ENCODE results near the gene PTX3. TPM values are rescaled to one million over a fixed set of nuclear protein-coding genes. Genes with fewer than 3 reads are reported as not detected.

The PTX3 gene
- total RNA-seq, 3 donors from 2014 or later, result 0.38 to 3.7 (median 1.1) TPM

DNA sequence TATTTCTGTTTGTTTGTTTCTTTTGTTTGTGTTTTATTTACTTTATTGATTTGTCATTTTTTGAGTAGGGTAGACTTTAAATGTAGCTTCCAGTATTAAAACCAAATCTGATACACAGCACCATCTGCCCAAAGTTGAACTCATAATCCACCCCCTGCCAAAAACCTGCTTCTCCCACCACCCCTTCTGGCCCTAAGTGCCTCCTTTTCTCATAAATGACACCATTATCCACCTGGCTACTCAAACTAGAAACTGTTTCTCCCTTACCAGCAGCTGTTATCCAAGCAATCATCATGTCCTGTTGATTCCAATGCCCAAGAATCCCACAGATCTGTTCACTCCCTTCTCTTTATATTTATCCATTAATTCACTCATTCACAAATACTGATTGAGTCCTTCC is 21.8 kb upstream of the PTX3 start:
- Histone ChIP-seq H3K9me3 (no peaks in the 10 kb centered on the region), H3K4me3 (no peak overlapping the region), H3K4me1 (ENCODE audit: low read depth) (no peaks in the 10 kb centered on the region), H3K36me3 (ENCODE audit: low read depth) (no peaks in the 10 kb centered on the region)
- DNase-seq (no peak), ATAC-seq (no peak)
- TF ChIP-seq CTCF (IDR thresholded peaks at IDR 0.05), result no peak
- intact Hi-C loops (cut with DNase I, micrococcal nuclease), result no loop called here

GRCh38 chr3:157416347-157417087 is 20.1 kb upstream of the PTX3 start:
- intact Hi-C loops (cut with DNase I, micrococcal nuclease), result no loop called here
- no peaks in the 10 kb centered on the region for H3K4me1 ChIP-seq (ENCODE audit: low read depth)
- no peak for TF ChIP-seq CTCF (IDR thresholded peaks at IDR 0.05)
- no peak for ATAC-seq
- no peak for DNase-seq
- no peaks in the 10 kb centered on the region for H3K36me3 ChIP-seq (ENCODE audit: low read depth)
- H3K9me3 ChIP-seq, result no peaks in the 10 kb centered on the region
- H3K4me3 ChIP-seq, result no peak overlapping the region

GRCh38 chr3:157417247-157417646 is 19.4 kb upstream of the PTX3 start:
- TF ChIP-seq CTCF (IDR thresholded peaks at IDR 0.05), result no peak
- no peaks in the 10 kb centered on the region for H3K9me3 ChIP-seq
- intact Hi-C loops (cut with DNase I, micrococcal nuclease), result no loop called here
- no peaks in the 10 kb centered on the region for H3K4me1 ChIP-seq (ENCODE audit: low read depth)
- H3K36me3 ChIP-seq (ENCODE audit: low read depth), result no peaks in the 10 kb centered on the region
- DNase-seq, result no peak
- peak; percentile 69 for ATAC-seq
- no peak overlapping the region for H3K4me3 ChIP-seq

- Histone ChIP-seq H3K4me1 (ENCODE audit: low read depth) (no peaks in the 10 kb centered on the region), H3K9me3 (no peaks in the 10 kb centered on the region), H3K4me3 (no peak overlapping the region), H3K36me3 (ENCODE audit: low read depth) (no peaks in the 10 kb centered on the region)
- ATAC-seq, result no peak
- TF ChIP-seq CTCF (IDR thresholded peaks at IDR 0.05), result no peak
- no peak for DNase-seq
- intact Hi-C loops (cut with DNase I, micrococcal nuclease), result no loop called here
Observed at GRCh38 chr3:157418104-157418503, 18.5 kb upstream of the PTX3 start.

DNA sequence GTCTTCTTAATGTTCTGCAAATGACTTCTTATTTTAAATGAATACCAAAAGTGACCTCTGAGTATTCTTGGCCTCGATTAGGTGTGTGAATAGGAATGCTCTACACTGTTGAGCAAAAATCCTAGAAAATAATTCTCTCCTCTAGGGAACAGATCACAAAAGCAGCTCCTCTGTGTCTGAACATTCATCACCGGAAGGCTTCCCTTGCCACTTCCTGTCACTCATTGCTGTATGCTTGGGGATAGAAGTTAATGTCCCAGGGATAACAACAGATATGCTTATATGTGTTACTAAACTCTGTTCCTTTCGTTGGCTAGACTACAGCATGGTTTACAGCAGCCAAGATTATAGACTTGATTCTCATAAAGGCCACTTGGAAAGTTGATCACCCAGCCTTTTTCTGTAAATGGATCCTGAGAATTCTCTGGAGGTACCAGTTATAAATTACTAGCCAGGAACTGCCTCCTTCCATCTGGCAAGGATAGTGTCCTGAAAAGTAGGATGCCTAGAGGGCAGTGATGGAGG is 16.0 kb upstream of the PTX3 start:
- no peak for TF ChIP-seq CTCF (IDR thresholded peaks at IDR 0.05)
- DNase-seq (no peak), ATAC-seq (no peak)
- Histone ChIP-seq H3K9me3 (no peaks in the 10 kb centered on the region), H3K4me3 (no peak overlapping the region), H3K36me3 (ENCODE audit: low read depth) (no peaks in the 10 kb centered on the region), H3K4me1 (ENCODE audit: low read depth) (no peaks in the 10 kb centered on the region)
- intact Hi-C loops (cut with DNase I, micrococcal nuclease), result no loop called here

Data from mucosa of descending colon (tissue), 3 donors.